ENCODE results near the gene ADCY5. TPM values are rescaled to one million over a fixed set of nuclear protein-coding genes. Genes with fewer than 3 reads are reported as not detected.

The ADCY5 gene
- total RNA-seq, 4 donors from 2014 or later: 0.46 to 3.5 (median 1.3) TPM

DNA sequence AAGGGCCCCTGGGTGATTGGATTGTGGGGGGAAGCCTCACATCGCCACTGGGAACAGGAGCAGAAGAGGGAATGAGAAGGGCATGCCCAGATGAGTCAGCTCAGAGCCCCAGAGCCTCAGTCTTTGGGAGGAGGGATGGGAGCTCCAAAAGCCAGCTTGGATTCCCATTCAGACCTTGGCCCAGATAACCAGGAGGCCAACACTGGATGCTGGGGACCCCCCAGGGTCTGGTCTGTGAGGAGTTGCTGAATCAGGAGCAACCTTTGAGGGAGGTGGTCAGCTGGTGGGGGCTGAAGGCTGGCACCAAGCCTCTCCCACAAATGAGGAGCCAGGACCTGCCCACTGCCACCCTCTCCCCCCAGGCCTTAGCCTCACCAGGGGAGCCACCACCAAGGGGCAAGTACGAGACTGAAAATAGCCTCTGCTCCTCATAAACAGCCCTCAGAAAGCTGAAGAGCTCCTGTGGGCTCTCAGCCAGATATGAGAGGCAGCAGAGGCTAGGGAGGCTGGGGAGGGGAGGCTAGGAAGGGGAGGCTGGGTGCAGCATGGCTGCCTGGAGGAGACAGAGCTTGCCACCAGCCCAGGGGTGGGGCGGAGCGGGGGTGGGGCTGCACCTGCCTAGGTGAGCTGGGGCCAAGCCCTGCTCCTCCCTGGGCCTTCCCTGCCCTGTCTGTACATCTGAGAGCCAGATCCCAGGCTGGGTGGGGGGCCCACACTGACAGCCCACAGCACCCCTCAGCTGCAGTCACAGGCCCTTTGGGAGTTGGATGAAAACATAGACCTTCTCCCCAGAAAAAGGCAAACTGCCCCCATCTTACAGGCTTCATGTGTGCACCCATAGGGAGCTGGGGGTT is 147.3 kb downstream of the ADCY5 start:
- no peak for DNase-seq (ENCODE audit: low spot score in 2 of 2)
- no peak overlapping the region for H3K4me3 ChIP-seq (ENCODE audit: low read depth, poor library complexity, severe bottlenecking)
- WGBS, 2 donors: 50 to 75% methylated on average over 2 to 4 of the region's 4 CpGs
- intact Hi-C loops (cut with DNase I; ENCODE audit: low total_unique reads): no loop called here
- no peak for TF ChIP-seq POLR2A (IDR thresholded peaks at IDR 0.05)
- TF ChIP-seq, protein P1, sequence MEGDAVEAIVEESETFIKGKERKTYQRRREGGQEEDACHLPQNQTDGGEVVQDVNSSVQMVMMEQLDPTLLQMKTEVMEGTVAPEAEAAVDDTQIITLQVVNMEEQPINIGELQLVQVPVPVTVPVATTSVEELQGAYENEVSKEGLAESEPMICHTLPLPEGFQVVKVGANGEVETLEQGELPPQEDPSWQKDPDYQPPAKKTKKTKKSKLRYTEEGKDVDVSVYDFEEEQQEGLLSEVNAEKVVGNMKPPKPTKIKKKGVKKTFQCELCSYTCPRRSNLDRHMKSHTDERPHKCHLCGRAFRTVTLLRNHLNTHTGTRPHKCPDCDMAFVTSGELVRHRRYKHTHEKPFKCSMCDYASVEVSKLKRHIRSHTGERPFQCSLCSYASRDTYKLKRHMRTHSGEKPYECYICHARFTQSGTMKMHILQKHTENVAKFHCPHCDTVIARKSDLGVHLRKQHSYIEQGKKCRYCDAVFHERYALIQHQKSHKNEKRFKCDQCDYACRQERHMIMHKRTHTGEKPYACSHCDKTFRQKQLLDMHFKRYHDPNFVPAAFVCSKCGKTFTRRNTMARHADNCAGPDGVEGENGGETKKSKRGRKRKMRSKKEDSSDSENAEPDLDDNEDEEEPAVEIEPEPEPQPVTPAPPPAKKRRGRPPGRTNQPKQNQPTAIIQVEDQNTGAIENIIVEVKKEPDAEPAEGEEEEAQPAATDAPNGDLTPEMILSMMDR (IDR thresholded peaks at IDR 0.05): no peak

DNA sequence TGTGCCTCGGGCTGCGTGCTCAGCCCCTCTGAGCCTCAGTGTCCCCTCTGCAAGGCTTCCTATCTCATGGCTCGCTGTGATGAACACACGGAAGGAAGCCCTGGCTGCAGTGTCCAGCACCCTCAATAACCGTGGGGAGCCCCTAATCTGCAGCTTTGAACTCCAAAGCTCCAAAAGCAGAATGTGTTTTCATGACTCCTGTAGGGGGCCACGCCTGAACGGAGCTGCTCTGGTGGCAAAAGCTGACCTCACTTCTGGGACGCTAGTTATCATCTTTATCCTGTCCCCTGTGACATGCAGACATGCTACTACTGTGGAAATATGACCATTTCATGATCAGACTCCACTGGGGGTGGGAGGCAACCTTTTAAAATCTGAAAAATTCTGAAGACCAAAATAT is 148.3 kb downstream of the ADCY5 start:
- intact Hi-C loops (cut with DNase I; ENCODE audit: low total_unique reads): no loop called here
- 85 to 91% methylated on average over 6 to 8 of the region's 8 CpGs for WGBS, 2 donors
- H3K4me3 ChIP-seq (ENCODE audit: low read depth, poor library complexity, severe bottlenecking): no peak overlapping the region
- DNase-seq (ENCODE audit: low spot score in 2 of 2): no peak
- TF ChIP-seq, protein P1 (IDR thresholded peaks at IDR 0.05): no peak
- TF ChIP-seq POLR2A (IDR thresholded peaks at IDR 0.05): no peak

DNA sequence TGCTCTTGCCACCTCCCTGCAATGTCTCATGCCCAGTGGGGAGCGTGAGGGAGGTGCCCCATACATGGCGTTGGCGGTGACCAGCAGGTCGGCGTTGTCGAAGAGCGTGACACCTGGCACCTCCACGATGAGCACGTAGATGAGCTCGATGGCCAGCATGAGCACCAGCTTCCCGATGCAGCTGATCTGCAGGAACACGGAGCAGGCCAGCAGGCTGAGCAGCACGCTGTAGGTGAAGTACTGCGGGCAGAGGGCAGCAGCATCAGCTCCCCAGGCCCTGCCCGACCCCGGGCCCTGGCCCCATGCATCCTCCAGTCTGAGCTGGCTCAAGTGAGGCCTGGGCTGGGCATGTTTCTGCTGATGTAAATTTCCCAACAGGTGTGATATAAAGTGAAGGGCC is 148.8 kb downstream of the ADCY5 start:
- TF ChIP-seq POLR2A (IDR thresholded peaks at IDR 0.05): no peak
- TF ChIP-seq, protein P1 (IDR thresholded peaks at IDR 0.05): no peak
- H3K4me3 ChIP-seq (ENCODE audit: low read depth, poor library complexity, severe bottlenecking): no peak overlapping the region
- intact Hi-C loops (cut with DNase I; ENCODE audit: low total_unique reads): no loop called here
- 91 to 95% methylated on average over 13 to 16 of the region's 16 CpGs for WGBS, 2 donors
- no peak for DNase-seq (ENCODE audit: low spot score in 2 of 2)

DNA sequence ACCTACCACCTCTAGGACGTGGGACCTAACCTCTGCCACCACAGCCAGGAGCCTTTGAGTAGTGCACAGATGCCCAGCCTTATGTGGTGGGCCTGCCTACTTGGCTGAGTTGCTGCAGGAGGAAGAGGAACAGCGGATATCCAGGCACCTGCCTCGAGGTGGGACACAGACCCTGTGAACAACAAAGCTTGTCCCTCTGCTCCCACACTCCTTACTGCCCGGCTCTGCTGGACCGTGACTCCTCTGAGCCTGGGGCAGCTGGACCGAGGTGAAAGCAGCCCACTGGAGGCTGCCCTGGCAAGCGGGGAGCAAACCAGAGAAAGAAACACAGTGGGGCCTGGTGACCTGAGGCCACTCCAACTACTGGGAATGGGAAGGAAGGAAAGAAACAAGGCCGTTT is 149.3 kb downstream of the ADCY5 start:
- DNase-seq (ENCODE audit: low spot score in 2 of 2): no peak
- intact Hi-C loops (cut with DNase I; ENCODE audit: low total_unique reads): no loop called here
- TF ChIP-seq, protein P1 (IDR thresholded peaks at IDR 0.05): no peak
- WGBS, 2 donors: 77 to 93% methylated on average over 7 to 8 of the region's 8 CpGs
- H3K4me3 ChIP-seq (ENCODE audit: low read depth, poor library complexity, severe bottlenecking): no peak overlapping the region

DNA sequence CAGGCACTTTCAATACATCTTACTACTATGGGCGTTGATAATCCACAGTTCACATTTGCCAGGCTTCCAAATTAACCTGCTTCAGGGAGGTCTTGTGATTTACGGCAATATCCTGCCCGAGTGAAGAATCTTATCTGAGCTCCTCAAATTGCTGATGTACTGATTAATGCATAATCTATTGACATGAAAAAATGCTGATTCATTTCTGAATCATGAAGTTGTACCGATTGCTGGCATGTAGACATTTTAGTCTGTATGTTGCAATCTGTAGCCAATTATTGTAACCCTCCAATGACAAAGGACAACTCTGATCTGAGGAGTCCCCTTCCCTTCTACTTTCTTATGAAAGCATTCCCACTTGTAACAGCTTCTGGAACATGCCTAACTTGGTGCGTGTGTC is 150.0 kb downstream of the ADCY5 start:
- intact Hi-C loops (cut with DNase I; ENCODE audit: low total_unique reads): no loop called here
- 58 to 68% methylated on average over 5 of the region's 5 CpGs for WGBS, 2 donors
- no peak for TF ChIP-seq POLR2A (IDR thresholded peaks at IDR 0.05)
- TF ChIP-seq, protein P1 (IDR thresholded peaks at IDR 0.05): no peak
- DNase-seq (ENCODE audit: low spot score in 2 of 2): no peak
- H3K4me3 ChIP-seq (ENCODE audit: low read depth, poor library complexity, severe bottlenecking): no peak overlapping the region

DNA sequence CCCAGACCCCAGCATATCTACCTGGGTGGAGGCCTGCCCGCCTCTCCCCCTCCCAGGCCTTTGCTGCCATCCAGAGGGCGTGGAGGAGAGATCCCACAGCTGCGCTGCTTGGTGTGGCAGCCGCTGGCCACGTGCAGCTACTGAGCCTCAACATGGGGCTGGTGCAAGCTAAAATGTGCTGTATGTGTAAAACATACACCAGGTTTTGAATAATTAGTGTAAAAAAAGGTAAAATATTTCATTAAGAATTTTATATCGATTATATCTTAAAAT is 151.3 kb downstream of the ADCY5 start:
- WGBS, 2 donors: 84 to 88% methylated on average over 6 of the region's 6 CpGs
- H3K4me3 ChIP-seq (ENCODE audit: low read depth, poor library complexity, severe bottlenecking): no peak overlapping the region
- TF ChIP-seq, protein P1 (IDR thresholded peaks at IDR 0.05): no peak
- no peak for TF ChIP-seq POLR2A (IDR thresholded peaks at IDR 0.05)
- DNase-seq (ENCODE audit: low spot score in 2 of 2): no peak
- intact Hi-C loops (cut with DNase I; ENCODE audit: low total_unique reads): no loop called here

All from lower leg skin (tissue), 4 donors.